Activated naive CD4-positive, alpha-beta T cell (primary cell): Measurements from ENCODE around the gene MMP20.

Source experiments
- DNase-seq, 4 experiments: peaks; one replicate each; lab custom pipeline; 2025; lab: John Stamatoyannopoulos, UW

Gene MMP20

GRCh38 chr11:102552447-102553194 lies 72.5 kb downstream of the MMP20 start:
- no peak for DNase-seq

GRCh38 chr11:102552020-102552419 lies 73.1 kb downstream of the MMP20 start:
- no peak for DNase-seq

DNA sequence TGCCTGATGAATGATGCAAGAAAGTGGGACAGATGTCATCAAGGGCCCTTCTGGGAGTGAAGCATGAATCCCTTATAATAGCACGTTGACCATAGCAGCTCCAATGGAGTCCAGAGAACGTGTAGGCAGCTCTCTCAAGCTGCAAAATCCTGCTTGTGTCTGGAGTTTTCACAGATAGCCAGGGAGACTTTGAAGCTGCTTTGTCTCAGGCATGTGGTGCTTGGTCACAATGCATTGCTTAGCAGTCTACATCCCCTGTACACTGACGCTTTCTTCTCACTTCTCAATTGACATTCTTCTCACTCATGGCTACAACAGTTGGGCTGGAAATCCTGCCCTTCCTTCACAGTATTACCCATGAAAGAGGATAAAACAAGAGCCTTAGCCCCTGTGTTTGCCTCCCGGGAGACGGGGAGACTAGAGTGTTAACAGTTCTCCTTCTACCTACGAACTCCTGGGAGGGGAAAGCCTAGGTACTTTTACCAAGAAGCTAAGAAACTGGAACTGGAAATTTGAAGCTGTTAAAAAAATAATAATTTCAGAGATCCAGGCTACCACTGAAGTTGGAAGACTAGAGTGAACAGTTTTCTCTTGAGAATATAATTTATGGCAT lies 73.9 kb downstream of the MMP20 start:
- DNase-seq: no peak

GRCh38 chr11:102546923-102547471 lies 78.1 kb downstream of the MMP20 start:
- no peak for DNase-seq

DNA sequence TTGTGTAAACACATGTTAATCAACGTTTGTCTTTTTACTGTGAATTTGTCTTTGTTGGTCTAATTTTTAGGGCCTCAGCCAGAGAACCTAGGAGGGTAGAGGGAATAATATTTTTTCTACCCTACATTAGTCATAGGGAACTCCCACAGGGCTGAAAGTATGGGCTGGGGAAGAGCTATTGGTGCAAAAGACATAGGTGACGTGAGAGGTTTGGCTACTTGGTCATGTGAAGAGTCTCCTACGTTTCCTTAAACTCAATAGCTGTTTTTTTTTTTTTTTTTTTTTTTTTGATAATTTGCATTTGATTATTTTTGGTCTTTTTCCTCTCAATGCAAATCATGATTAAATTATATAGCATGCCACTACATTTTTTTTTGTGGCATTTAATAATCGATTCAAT lies 78.7 kb downstream of the MMP20 start:
- no peak for DNase-seq

DNA sequence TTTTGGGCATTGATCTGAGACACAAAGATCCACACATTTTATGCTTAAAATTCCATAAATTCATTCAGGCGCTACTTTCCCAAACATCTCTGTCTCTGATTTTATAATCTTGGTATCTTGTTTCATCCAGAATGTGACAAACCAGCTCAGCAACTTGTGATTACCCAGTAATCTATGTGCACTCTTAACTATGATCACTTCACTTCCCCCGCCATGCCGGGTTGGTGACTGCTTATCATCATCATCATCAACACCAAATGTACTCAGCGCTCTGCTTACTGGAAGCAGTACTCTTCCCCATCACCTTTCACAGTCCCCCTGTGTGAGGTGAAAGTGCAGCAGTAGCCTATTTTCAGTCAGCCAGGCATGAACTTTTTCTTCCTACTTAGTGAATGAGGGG lies 79.4 kb downstream of the MMP20 start:
- no peak for DNase-seq

- no peak for DNase-seq
These were observed 80.5 kb downstream of the MMP20 start for GRCh38 chr11:102544594-102544993.

DNA sequence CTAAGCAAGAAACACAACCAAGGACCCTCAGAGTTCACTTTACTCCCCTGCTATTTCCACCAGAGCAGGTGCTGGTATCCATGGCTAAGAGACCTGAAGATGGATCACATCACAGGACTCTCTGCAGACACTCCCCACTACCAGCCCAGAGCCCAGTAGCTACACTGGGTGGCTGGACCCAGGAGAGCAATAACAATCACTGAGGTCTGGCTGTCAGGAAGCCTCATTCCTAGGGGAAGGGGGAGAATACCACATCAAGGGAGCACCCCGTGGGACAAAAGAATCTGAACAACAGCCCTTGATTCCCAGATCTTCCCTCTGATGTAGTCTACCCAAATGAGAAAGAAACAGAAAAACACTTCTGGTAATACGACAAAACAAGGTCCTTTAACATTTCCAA lies 85.6 kb downstream of the MMP20 start:
- no peak for DNase-seq

DNA sequence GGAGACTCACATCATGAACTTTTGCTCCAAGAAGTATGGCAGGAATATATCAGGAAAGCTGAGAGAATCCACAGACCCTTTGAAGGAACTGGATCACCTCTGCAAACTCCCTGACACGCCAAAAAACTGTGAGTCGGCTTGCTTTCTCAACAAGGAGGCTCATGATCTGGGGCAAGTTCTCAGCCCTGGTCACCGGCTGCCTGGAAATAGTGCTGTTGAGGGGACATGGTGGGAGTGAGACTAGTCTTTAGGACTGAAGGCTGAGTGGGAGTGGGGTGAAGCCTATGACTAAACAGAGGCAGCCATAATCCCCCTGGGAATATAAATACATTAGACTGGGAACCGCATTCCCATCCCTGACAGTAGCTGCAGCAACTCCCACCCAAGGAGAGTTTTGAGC lies 86.2 kb downstream of the MMP20 start:
- no peak for DNase-seq

GRCh38 chr11:102534261-102534872 lies 90.8 kb downstream of the MMP20 start:
- DNase-seq: no peak

GRCh38 chr11:102530558-102530957 lies 94.6 kb downstream of the MMP20 start, which contains the start of gene MMP7:
Gene MMP7, minus strand, starts transcription at chr11:102530747. Its CDS starts 47 bp downstream, at chr11:102530700.
- DNase-seq: no peak

GRCh38 chr11:102528618-102529017 lies 96.5 kb downstream of the MMP20 start:
- no peak for DNase-seq

DNA sequence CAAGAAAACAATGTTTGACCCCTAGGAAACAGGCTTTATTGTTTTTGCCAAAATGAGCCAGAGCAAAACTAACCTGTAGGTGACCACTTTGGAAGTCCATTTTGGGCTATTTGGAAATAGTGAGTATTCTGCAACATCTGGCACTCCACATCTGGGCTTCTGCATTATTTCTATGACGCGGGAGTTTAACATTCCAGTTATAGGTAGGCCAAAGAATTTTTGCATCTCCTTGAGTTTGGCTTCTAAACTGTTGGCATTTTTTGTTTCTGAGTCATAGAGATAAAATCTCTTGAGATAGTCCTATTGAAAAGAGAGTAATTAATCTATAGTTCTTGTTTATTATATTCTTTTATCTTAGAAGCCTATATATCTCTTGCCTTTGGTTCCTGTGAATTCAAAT lies 97.4 kb downstream of the MMP20 start:
- DNase-seq: no peak

GRCh38 chr11:102527041-102527440 lies 98.1 kb downstream of the MMP20 start:
- DNase-seq: no peak
